GM18907 (cell line): Measurements from ENCODE around the gene EFNA3.

Source experiments
- ATAC-seq: cut with Tn5 transposase; IDR thresholded peaks from one replicate; pipeline ENCODE4 v1.9.1; 2021; ENCODE audit warnings: mild to moderate bottlenecking, moderate library complexity; ENCODE audit not compliant: unreplicated experiment

Gene EFNA3

DNA sequence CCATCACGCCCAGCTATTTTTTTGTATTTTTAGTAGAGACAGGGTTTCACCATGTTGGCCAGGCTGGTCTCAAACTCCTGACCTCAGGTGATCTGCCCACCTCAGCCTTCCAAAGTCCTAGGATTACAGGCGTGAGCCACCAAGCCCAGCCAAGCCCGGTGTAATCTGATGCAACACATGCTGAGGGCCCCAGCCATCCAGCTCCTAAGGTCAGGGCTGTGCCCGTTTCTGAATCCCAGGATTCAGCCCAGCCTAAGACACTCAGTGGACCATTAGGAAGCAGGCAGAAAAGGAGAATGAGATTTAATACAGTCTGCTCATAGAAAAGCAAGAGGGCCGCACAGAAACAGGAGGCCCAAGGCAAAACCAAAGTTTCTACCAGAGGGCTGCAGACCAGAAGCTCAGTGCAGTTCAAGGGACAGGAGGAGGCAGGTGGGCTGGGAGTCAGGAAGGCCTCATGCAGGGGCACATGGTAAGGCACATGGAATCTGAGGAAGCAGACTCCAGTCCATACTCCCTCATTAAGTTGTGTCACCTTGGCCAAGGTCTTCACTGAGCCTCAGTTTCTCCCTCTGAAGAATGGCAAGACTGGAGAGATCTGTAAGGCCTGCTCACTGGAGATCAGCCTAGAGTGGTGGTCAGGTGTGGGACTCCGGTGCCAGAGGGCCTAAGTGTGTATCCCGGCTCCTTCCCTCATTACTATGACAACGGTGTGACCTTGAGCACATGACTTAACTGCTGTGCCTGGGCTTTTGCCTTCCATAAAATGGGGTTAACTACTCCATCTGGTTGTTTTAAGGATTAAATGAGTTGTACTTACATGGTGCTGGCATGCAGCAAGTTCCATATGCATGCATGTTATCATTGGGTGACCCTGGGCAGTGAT, 29.9 kb upstream of the EFNA3 start:
- no peak for ATAC-seq

DNA sequence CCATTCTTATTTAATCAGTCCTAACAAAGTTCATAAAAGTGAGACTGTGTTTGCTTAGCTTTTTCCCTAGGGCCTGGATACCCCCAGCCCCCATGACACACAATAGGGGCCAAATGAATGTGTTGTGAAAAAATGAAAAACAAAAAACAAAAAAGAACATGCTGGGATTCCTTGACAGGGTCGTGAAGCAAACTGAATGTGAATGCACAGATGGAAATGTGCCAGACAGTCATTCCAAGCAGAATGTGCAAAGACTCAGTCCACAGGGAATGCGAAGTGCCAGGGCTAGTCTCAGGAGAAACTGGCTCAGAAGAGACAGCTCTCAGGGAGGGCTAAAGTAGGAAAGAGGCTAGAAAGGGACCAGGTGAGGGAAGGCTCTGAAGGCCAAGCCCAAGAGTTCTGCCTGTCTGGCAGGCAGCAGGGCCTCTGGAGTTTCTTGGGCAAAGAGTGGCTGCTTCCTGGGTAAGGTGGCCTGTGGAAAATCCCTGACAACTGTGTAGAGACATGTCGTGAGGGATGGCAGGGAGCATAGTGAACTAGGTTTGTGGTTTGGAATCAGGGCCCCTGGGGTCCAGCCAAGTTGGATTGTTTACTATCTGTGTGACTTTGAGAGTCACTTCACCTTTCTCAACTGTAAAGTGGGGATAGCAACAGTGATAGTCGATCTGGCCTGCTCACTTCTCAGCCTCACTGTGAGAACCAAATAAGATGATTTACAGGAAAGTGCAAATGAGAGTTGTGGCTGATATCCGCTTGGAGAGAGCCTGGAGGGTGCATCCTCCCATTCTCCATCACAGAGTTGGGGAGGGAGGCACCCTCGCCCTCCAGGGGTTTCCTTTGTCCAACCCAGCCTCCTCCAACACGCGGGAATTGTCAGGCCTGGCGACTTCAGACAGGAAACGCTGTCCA, 28.7 kb upstream of the EFNA3 start:
- no peak for ATAC-seq

DNA sequence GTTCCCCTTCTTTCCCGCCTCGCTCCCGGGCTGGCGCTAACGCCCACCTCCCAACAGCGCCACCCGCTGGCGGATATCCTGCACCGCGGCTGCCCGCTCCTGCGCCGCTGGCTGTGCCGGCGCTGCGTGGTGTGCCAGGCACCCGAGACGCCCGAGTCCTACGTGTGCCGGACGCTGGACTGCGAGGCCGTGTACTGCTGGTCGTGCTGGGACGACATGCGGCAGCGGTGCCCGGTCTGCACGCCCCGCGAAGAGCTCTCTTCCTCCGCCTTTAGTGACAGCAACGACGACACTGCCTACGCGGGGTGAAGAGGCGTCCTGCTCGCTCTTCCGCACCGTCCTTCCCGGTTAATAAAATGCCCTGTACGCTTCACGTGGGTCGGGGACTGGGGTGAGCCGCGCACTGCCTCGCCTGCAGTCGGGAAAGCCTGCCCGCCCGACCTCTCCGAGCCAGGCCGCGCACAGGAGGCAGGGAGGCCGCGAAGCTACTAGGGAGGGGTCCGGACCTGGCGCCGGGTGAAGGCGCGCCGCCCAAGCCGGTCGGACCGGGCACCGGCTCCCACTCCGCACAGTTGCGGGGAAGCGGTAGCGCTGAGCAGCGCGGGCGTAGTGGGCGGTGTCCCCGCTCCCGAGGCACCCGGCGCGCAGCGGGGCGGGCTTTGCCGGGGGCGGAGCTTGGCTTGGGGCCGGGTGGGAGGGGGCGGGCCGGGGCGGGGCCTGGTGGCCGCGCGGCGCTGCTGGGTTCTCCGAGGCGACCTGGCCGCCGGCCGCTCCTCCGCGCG, 27.9 kb upstream of the EFNA3 start, which contains the start of gene ADAM15:
TSS of gene ADAM15 (plus strand) at position 757 of the 782 bp plus-strand sequence. CDS start 71 bp downstream, outside the sequence.
- peak; percentile 60 for ATAC-seq

DNA sequence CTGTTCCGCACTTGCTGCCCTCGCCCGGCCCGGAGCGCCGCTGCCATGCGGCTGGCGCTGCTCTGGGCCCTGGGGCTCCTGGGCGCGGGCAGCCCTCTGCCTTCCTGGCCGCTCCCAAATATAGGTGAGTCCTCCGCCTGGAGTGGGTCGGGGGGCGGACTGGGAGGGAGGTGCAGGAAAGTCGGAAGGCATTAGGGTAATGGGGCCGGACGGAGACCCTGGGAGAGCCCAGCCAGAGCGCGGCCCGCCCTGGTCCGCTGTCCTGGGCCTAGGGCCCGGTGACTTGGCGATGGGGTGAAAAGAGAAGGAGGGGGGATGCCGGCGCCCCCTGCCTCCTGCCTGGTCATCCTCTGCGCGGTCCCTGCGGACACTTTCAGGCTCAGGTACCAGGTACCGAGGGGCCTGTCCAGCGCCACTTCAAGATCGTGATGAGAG, 27.3 kb upstream of the EFNA3 start:
- ATAC-seq = no peak

DNA sequence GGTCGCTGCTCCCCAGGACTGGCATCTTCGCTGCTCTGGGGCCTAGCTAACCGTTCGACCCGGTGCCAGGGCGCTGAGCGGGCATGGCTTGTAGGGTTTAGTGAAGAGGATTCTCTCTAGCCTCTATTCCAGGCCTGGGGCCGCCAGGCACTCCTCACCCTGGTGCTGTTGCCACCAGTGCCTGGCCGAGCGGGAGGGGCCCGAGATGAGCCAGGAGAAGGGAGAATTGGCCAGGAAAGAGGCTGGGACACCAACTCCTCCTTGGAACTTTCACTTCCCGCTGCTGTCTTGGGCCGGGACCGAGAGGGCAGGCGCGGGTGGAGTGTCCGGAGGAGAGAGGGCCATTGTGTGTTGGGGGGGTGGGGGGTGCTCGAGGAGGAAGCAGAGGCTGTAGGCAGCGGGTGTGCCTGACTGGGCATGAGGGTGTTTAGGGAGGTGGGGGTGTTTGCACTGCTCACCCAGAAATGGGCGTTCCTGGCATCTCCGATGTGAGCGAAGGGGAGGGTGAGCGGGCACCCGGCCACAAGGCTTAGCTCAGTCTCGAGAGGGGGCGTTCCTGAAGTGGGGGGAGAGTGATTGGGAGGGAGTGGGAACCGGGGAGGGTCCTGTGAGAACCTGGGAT, 26.7 kb upstream of the EFNA3 start:
- no peak for ATAC-seq

DNA sequence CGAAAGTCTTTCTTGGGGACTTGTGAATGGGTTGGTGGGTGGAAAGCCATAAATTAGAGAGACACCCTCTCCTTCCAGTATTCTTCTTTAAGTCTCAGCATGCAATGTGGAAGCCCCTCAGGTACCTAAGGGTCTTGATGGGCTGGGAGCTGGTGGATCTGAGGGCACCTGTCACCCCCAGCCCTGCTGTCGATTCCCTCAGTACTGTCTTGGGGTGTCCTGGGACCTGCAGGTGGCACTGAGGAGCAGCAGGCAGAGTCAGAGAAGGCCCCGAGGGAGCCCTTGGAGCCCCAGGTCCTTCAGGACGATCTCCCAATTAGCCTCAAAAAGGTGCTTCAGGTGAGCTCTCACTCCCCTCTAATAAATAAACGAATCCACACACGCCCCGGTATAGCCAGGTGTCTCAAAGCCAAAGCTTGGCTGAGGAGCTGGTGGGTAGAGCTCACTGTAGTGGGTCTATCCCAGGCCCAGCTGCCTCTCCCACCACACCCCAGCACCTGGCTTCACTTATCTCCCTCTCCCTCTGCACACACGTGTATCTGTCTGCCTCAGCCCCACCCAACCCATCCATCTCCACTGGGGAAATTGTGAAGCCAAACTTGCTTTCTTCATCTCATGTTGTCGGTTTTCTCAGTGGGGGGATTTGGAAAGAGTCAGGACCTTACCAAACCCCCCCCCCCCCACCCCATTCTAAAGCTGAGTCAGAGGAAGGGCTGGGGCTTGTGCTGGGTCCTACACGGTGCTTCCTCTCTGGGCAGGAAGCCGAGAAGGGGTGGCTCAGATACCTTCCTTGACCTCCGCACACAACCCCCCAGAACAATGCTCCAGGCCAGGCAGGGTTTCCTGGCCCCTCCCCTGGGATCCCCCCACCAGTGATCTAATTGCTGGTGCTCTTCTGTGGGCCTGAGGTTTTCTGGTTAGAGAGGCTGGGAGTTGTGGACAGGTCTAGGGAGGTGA, 25.9 kb upstream of the EFNA3 start:
- ATAC-seq = no peak

DNA sequence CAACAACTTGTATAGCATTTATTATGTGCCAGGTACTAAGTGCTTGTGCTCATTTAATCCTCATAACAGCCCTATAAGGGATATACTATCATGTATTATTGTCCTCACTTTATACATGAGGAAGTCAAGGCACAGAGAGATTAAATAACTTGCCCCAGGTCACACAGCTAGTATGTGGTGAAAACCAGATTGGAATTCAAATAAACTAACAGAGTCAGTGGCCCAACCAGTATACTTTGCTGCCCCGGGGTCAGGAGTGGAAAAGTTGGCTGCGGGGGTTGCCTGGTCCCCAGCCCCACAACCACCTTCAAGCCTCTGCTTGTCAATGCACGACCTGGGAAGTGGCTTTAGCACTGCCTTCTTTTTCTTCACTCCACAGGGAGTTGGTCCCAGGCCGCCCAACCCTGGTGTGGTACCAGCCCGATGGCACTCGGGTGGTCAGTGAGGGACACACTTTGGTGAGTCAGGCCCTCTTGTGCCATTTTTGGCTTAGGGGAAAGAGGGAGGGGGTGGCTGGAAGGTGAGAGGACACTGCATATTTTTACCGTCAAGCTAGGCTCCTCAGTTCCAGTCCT, 25.0 kb upstream of the EFNA3 start:
- ATAC-seq = no peak

DNA sequence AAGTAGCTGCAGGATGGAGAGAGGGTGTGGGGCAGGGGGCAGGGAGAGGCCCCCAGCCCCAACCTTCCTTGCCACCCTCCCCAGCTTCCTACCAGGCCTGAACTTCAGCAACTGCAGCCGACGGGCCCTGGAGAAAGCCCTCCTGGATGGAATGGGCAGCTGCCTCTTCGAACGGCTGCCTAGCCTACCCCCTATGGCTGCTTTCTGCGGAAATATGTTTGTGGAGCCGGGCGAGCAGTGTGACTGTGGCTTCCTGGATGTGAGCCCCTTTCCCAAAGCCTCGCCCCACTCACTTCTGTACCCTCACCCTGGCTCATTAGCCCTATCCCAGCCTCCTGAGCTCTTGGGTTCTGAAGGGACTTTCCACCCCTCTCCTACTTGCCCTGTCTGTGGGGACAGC, 21.5 kb upstream of the EFNA3 start:
- no peak for ATAC-seq

DNA sequence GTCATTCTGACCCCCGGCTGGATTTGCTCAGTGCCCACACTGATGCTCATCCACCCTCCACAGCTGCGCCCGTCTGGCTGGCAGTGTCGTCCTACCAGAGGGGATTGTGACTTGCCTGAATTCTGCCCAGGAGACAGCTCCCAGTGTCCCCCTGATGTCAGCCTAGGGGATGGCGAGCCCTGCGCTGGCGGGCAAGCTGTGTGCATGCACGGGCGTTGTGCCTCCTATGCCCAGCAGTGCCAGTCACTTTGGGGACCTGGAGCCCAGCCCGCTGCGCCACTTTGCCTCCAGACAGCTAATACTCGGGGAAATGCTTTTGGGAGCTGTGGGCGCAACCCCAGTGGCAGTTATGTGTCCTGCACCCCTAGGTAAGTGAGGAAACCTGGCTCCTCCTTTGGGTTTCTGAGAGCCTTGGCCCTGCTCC, 20.8 kb upstream of the EFNA3 start:
- no peak for ATAC-seq

DNA sequence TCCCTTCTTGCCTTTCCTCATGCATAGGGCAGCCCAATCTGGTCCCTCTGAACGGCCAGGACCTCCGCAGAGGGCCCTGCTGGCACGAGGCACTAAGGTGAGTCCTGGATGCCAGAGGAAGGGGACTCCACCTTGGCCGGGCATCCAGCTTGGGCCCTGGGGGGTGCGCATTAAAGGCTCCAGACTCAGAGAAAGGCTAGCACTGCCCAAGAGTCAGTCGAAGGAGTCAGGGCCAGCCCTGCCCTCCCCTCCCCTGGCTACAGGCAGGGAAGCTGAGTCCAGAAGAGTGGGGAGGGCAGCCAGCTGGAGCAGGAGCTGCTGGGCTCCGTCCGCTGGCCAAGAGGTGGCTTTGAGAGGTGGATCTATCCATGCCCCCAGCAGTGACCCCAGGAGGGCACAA, 17.9 kb upstream of the EFNA3 start:
- no peak for ATAC-seq

DNA sequence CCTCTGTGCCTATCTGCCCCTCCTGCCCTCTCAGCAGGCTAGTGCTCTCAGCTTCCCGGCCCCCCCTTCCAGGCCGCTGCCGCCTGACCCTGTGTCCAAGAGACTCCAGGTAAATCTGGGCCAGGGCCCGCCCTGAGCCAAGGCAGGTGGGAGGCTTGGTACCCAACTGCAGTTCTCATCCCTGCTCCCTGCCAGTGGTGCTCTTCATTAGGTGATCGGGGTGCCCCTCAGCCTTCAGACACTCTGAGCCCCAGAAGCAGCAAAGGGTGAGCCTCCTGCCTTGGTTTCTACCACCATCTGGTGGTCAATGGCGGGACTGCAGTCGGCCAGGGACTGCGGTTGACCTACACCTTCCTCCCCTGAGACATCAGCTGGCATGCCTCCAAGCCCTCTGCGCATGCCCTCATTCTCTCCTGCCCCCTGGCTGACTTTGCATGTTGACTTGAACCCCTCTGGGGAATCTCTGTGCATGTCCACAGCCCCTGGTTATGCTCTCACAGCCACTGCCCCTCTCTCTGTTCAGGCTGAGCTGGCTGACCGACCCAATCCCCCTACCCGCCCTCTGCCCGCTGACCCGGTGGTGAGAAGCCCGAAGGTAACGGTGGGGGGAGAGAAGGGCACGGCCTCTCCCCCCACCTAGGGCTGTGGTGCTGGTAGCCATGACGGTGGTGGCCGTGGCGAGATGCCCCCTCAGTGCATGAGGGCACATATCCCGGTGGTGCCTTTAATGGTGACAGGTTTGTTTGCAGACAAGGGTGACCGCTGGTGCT, 17.1 kb upstream of the EFNA3 start:
- no peak for ATAC-seq

DNA sequence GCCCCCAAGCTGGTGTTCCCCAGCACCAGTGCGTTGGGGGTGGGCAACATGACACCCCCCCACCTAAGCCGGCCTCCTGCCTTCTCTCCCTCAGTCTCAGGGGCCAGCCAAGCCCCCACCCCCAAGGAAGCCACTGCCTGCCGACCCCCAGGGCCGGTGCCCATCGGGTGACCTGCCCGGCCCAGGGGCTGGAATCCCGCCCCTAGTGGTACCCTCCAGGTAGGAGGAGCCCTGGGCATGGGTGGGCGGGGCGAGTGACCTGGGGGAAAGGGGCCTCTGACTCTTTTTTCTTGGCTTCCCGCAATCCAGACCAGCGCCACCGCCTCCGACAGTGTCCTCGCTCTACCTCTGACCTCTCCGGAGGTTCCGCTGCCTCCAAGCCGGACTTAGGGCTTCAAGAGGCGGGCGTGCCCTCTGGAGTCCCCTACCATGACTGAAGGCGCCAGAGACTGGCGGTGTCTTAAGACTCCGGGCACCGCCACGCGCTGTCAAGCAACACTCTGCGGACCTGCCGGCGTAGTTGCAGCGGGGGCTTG, 16.4 kb upstream of the EFNA3 start:
- ATAC-seq = no peak

DNA sequence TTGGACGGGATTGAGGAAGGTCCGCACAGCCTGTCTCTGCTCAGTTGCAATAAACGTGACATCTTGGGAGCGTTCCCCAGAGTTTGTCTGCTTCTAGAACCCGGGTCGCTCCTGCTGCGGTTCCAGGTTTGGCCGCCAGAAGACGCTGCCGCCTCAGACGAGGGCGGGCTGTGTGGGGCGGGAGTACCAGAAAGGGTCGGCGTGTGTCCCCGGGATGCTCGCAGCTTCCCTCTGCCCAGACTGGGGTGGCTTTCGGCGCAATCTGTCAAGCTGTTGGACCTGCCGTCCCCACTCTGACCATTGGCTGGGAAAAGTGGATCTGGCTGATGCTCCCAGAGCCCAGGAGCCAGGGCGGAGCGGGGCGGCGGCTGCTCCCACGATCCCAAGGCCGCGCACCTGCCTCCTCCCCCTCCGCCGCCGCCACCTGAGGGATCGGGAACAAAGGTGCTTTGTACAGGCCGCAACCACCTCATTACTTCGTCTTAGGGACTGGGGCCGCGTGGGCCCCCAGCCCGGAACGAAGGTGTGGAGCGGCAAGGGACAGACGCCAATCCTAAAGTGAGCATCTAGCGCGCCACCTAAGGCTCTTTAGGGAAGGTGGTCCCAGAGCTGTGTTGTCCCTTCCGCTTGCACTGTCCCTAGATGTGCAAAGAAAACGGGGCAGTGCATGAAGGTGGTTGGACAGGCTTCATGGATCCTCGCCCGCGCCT, 15.8 kb upstream of the EFNA3 start:
- ATAC-seq = no peak

DNA sequence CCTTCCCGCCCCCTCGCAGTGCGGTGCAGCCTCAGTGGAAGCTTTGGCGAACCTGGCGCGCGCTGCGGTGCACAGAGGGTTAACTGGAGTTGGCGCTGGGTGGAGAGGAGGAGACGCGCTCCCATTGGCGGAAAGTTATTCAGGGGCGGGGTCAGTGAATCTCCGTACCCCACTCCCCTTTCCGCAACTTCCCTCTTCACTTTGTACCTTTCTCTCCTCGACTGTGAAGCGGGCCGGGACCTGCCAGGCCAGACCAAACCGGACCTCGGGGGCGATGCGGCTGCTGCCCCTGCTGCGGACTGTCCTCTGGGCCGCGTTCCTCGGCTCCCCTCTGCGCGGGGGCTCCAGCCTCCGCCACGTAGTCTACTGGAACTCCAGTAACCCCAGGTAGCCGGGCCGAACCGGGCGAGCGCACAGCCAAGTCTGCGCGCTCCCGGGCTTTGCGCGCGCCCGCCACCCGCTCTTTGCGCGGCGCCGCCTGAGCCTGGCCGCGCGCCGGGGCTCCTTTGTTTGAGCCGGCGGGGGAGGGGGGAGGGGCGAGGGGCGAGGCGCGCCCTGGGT, 15.0 kb upstream of the EFNA3 start, which contains the start of gene EFNA4:
TSS of gene EFNA4 (plus strand) at position 191 of the 561 bp plus-strand sequence. CDS start at position 275, 84 bp downstream.
- ATAC-seq = peak; percentile 67

DNA sequence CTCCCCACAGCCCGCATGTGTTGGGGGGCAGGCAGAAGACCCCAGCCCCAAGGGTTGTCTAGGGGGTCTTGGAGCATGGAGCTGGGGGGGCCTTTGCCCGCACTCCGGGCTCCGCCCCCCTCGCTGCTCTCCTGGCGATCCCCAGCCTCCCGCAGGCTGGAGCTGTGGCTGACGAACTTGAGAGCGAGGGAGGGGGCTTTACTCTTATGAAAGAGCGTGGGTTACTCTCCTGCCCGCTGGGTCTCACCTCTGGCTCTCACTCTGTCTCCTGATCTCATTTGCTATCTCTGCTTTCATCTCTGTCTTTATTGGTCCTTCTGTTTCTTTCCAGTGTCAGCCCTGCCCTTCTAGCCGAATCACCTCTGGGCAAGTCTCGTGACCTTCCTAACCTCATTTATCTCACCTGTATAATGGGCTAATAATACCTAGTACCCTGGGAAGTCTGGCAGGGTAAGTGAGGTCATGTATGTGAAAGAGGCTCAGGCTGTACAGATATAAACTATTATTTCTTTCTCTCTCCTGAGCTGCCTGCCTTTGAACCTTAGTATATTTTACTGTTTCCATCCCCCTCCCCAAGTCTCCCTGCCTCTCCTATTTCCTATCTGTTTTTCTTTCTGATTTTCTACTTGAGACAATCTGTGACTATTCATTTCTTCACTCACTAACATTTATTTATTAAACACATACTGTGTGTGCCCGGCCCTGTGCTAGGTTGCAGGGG, 14.4 kb upstream of the EFNA3 start:
- ATAC-seq = no peak

DNA sequence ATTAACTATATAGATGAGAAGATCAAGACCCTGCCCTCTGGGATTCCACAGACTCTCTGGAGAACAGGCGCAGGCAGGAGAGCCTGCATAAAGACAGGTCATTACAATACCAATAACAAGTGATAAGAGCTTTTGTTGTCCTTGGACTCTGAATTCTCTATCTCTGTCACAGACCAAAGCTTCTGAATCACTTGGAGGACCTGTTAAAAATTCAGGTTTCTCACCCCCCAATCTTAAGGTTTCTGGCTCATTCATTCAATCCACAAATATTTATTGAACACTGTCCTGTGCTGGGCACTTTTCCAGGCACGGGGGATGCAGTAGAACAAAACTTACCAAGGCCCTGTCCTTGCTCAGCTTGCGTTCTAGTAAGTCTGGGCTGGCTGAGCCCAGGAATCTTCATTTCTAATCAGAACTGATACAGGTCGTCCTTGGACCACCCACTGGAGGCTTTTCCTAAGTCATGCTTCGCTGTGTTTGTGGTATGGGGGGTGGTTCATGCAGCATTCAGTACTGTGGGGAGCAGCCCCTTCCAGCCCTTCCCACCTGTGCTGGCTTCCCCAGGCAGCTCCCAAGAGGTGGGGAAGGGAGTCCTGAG, 13.7 kb upstream of the EFNA3 start:
- no peak for ATAC-seq
